ENCODE measurements around the gene JADE2.
"Not testable (repeated sequence)": the region's sequence is repeated elsewhere in the genome, so short reads cannot be mapped to it uniquely, and the experiment has no call there.

JADE2 gene

DNA sequence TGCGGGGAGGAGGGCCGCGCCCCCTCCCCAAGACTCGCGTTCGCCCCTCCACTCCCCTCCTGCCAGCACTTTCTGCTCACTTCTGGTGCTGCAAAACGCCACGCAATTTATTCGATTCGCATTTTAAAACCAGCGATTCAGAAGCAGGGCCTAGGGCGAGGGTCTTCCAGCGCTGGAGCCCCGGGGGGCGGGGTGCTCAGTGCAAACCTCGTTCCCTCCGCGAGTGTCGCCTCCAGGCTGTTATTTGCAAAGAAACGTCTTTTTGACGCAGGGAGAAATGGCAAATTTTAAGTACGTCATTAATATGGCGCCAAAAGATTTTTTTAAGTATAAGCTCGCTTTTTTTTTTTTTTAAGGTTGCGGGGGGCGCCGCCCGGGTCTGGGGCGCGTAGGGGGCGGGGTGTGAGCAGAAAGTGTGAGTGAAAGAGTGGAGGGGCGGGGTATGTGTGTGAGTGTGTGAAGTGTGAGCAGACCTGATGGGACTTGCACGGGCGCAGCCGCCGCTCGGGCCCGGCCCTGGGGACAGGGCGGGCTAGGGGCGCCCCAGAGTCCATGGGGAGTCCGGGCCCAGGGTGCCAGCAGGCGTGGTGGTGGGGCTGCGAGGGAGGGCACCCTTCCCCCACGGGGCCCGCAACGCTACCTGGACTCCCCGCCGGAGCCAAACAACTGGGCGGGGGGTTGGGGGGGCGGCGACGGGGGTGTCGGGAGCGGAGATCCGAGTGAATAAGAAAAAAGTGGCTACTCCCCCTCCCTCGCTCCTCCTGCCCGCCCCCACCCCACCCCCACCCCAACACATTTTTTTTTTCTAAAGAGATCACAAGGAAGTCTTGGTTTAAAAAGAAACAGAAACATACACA is at the start of gene JADE2:
Gene JADE2, plus strand, starts transcription at position 845 of the 857 bp plus-strand sequence. CDS start 10,188 bp downstream, outside the sequence.
- peak; percentile 79 to 83 for DNase-seq

DNA sequence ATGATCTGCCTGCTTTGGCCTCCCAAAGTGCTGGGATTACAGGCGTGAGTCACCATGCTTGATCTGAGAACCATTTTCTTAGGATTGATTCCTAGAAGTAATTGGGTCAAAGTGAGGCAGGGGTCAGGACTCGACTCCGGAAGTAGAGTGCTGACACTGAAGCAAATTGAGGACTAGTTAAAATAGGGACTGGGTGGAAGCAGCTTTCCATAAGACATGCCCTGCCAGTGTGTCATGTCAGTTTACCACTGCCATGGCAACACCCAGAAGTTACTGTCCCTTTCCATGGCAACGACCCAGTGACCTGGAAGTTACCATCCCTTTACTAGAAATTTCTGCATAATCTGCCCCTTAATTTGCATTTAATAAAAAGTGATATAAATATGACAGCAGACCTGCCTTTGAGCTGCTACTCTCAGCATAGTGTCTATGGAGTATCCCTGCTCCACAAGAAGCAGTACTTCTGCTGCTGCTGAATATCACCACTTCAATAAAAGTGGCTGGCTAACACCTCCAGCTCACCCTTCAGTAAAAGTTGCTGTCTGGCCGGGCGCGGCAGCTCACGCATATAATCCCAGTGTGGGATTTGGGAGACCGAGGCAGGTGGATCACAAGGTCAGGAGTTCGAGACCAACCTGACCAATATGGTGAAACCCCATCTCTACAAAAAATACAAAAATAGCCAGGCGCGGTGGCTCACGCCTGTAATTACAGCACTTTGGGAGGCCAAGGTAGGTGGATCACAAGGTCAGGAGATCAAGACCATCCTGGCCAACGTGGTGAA is 47.8 kb upstream of the JADE2 start:
- DNase-seq, result no peak

DNA sequence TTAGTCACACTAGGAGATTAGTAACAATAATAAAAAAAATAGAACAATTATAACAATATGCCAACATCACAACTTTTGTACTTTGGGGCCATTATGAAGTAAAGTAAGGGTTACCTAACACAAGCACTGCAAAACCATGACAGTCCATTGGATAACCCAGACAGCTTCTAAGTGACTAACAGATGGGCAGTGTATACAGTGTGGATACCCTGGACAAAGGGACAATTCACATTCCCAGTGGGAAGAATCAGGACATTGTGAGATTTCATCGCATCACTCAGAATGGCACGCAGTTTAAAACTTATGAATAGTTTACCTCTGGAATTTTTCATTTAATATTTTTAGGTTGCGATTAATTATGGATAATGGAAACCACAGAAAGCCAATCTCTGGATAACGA is 45.6 kb upstream of the JADE2 start:
- no peak for DNase-seq

DNA sequence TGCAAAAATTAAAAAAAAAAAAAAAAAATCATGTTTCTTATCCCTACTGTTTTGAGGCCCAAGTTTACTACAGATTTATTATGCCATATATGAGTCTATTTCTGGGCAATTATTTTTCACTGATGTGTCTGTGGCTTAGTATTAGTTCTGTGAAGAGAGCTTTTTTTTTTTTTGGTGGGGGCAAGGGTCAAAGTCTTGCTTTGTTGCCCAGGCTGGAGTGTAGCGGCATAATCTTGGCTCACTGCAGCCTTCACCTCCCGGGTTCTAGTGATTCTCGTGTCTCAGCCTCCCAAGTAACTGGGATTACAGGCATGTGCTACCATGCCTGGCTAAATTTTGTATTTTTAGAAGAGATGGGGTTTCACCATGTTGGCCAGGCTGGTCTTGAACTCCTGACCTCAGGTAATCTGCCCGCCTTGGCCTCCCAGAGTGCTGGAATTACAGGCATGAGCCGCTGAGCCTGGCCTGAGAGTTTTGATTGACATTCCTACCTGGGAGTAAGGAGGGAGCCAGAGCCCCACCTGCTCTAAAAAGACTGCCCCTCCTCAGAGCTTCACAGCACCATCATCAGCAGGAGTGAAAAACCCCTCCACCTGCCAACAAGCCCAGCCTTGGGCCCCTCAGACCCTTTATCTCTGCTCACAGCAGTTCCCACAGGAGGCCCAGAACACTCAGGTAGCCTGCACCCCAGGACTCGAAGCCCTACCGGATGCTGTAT is 36.1 kb upstream of the JADE2 start:
- no peak for DNase-seq

DNA sequence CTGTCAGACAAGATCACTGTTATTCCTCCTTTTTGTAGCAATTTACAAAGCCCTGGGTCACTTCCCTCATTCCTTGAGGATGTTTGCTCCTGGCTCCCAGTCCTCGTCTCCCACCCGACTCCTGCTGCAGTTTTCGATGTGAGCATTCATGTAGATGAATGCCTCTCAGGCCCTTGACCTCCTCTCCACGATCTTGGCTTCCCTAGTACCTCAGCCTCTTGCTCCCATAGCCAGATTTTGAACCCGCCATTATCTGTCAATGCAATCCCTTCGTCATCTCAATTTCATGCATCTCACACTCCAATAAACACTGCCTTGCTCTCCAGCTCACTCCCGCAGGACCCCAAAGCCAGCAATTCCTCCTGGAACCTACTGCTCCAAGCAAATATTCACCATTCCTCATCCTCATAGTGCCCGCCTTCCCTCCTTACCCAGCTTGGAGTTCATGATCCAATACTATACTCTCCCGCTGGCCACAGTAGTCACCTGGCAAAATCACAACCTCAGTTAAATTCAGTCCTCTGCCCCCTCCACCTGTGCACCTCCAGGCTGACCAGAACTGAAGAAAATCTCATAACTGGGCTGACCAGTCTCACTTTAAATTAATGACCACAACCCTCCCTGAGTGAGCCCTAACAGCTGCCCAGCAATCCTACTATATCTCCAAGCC is 35.1 kb upstream of the JADE2 start:
- DNase-seq, result no peak

DNA sequence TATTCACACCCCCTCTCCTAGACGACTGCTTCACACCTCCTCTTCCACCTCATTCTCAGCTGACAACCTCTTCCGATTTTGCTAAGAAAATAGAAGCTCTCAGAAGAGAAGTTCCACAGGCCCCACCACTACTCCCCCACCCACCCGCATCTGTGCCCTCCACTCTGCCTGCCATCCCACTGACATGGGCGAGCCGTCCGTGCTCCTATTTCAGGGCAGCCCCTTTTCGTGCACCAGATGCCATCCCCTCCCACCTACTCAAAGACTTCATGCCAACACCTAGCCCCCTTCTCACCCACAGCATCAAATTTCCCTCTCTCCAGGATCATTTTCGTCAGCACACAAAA is 34.6 kb upstream of the JADE2 start:
- DNase-seq, result no peak

DNA sequence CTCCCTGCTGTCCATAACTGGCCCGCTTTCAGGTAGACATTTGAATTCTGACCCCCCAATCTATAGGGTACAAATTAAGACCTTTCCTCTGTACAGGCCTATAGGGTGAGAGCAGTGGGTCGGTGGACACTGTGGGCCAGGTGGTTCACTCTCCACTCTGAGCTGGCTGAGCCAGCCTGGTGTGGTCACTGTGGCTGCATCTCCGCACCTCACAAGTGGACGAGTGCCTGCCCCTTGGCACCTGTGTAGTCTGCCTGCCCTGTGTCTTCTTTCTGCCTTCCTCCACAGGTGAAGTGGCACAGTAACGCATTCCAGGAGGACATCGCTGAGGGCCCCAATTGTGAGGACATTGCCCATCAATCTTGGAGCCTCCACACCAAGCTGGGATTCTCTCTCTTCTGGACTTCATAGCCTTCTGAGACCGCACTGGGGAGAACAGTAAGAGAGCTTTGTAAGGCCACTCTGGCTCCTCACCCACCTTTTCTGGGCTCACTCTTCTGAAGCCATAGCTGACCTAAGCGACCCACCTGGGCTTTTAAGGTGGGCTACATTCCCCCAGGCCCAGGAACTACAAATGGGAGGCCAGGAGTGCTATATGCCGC is 33.5 kb upstream of the JADE2 start:
- no peak for DNase-seq

DNA sequence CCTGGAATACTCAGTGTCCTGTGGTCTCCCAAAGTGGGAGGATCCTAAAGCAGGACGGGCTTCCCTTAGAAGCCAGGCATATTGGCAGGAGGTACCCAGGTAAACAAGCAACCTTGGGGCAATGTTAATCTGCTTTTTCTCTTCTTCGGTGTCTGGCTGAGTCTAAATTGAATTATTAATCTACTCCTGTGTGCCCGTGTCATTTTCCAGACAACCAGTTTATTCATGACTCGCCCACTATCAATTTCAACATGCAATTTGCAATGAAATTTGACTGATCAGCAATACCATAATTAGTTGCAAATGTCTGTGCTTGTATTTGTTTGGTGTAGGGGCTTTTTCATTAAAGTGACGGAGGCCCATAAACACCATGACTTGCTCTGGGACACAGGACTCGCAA is 32.9 kb upstream of the JADE2 start:
- DNase-seq, result no peak

DNA sequence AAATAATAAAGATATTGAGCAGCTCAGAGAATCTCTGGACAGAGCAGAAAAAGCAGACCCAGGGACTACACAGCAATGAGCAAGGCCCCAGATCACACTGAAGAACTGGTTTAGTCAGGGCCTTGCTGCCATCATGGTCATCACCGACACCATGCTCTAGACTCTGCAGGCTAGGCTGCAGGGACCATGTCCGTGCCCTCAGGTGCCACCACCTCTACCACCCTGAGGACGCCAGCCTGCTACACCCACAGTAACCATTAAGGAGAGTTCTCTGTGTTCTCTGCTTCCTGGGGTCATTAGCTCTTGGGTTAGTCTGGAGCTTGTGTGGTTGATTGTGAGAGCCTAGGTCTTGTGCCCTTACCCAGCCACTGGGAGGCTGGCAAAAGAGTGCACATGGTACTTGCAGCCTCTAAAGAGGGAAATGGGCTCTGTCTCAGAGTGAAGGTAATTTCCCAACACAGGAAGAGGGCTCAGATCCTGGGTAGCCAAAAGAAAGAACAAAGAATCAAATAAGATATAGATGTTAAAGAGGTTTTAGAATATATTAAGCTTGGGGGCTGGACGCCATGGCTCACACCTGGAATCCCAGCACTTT is 31.9 kb upstream of the JADE2 start:
- no peak for DNase-seq

DNA sequence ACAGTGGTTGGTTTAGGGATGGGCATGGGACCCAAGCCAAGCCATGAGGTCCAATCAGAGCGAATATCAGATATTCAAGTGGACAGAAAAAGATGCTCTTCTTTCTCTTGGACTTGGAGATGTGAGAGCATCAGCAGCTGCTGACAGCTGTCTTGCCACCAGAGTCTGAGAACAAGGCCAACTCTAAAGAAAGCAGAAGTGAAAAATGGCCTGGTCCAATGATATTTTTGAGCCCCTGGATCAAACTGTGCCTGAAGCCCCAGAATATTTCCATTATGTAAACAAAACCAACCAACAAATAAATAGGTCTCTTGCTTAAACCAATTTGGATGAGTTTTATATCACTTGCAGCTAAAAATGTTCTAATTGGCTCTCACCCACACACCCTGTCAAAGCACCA is 30.7 kb upstream of the JADE2 start:
- no peak for DNase-seq

DNA sequence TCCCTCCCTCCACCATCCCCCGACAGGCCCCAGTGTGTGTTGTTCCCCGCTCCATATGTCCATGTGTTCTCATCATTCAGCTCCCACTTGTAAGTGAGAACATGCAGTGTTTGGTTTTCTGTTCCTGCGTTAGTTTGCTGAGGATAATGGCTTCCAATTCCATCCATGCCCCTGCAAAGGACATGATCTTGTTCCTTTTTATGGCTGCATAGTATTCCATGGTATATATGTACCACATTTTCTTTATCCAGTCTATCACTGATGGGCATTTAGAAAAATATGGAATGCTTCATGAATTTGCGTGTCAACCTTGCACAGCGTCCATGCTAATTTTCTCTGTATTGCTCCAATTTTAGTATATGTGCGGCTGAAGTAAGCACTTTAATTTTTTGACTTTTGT is 25.6 kb upstream of the JADE2 start:
- DNase-seq, result not testable (repeated sequence)

DNA sequence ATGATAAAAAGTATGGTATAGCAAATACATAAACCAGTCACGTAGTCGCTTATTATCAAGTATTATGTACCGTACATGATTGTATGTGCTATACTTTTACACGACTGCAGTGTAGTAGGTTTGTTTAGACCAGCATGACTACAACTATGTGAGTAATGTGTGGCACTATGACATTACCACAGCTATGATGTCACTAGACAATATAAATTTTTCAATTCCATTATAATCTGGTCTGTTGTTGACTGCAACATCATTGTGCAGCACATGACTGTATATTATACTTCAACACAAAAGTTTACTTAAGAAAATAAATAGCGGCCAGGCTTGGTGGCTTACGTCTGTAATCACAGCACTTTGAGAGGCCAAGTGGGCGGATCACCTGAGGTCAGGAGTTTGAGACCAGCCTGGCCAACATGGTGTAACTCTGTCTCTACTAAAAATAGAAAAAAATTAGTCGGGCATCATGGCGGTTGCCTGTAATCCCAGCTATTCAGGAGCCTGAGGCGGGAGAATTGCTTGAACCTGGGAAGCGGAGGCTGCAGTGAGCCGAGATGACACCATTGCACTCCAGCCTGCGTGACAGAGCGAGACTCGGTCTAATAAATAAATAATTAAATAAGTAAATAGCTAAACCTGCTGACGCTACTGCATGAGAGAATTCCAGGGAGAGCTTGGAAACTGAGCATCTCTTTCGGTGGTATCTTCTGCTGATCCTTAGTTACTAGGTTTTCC is 24.6 kb upstream of the JADE2 start:
- no peak for DNase-seq

DNA sequence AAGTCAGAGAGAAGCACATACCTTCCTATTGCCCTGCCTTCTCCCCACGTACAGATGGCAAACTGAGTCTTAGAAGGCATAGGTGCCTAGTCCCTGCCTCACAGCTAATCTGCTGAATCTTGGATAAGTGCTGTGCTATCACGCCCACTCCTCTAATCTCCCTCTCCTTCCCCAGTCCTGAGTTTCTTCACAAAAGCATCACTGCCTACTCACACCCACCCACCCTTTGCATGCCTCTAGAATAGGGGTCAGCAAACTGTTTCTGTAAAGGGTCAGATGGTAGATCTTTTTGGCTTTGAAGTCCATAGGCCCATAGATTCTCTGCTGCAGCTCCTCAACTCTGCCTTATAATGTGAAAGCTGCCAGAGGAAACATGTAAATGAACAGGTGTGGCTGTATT is 23.2 kb upstream of the JADE2 start:
- no peak for DNase-seq

DNA sequence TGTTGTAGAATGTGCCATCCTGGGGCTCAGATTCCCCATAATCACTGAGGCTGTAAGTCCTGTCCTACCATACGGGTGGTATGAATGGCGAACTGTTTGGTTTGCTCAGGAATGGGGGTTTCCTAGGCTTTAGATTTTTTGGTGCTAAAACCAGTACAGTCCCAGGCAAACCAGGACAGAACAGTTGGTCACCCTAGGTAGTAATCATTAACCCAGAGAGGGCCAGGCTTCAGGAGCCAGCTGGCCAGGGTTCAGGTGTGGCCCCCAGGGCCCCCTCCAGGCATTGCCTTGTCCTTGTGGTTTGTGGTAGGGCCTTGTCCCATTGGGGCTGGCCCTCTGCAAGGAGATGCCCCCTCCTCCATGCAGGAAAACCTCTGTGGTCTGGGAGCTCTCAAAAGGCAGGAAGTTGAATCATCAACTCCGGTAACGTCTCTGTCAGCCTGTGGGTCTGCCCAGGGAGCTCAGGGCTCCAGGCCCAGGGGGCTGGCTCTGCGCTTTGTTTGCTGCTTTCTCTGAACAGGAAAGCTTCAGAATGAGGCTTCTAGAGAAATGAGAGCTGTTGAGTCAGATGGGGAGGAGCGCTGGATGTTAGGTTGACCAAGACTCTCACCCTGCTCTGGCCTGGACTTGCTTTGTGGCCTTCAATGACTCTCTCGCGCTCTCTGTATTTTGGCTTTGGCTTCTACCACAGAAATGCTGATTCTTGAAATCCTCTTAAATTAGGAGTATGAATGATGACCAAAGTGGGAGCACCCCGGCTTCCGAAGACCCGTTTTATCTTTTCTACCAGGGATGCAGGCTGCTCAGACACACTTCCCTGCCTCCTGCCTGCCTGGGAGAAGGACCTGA is 22.2 kb upstream of the JADE2 start:
- peak; percentile 59 to 62 for DNase-seq

DNA sequence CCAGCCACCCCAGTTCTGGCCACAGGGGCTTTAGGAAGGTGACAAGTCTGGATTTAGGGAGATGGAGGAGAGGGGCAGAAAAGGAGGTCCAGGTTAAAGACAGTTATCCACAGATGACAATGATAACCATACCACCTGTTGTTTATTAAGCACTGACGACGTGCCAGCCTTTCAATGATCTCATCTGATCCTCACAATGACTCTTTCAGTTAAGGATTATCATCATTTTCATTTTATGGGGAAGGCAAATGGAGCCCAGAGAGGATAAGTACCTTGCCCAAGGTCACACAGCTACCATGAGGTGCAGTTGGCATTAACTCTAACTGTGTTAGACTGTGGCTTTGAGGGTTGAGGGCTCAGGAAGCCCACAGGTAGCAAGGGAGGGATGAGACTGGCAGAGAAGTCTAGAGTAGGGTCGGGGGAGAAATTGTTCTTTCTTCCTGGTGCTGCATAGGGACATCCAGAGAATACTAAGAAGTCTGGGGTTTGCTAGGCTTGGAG is 21.5 kb upstream of the JADE2 start:
- no peak for DNase-seq

DNA sequence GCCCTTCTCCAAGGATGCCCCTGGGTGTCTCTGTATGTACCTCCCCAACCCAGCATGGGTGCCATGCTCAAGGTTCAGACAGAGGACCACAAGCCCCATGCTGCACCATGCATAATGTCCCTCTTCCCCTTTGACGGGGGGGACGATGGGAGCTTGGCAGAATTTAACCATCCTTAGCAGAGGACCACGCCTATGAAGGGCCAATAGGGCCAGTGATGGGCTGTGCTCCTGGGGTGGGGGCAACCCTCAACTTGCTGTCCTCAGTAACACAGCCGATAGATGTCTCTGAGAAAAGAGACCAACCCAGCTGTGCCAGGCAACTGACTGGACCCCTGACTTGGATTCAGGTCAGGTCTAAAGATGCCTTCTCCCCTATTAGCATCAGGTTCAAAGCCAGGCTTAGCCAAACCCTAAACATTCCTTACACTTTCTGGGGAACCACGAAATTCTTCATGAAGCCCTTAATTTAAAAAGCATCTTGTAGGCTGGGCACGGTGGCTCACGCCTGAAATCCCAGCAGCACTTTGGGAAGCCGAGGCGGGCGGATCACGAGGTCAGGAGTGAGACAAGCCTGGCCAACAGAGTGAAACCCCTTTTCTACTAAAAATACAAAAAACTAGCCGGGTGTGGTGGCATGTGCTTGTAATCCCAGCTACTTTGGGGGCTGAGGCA is 20.7 kb upstream of the JADE2 start:
- DNase-seq, result no peak

DNA sequence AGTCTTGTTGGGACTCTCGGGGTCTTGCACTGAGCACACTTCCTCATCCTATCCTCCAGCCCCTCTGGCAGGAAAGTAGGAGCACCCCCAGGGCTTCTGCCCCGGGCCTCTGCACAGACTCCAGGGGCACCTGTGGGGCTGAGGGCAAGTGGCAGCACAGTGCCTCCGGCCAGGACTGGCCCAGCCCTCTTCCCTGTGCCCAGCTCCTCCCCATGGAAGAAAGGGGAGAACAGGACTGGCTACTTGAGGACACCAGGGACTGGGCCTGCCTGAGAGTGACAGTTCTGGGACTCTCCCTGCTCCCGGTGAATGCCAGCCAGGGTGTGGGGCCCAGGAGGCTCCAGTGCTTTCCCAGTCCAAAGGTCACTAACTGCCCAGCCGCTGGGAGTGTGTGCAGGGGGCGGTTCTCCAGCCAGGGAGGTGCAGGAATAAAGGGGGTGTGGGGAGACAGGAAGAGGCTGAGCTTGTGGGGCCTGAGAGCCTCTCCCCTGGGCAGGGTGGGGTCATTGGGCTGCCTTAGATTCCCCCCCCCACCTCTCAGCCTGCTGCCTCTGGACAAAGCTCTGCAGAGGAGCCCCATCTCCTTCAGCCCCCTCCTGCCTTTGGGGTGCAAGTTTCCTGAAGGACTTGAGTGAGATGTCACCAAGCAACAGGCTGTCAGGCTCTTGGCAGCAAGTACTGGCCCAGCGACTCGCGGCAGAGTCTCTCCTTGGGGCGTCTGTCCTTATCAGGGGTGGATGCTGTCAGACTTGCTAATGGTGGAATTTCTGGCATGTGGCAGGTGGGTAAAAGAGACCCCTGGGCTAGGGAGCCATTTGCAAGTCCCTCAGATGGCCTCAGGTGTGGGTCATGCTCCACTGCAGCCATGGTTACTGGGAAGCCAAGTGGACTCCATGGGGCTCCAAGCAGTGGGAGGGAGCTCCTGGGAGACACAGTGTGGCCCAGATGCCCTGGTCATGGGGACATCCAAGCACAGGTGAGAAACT is 19.1 kb upstream of the JADE2 start:
- DNase-seq, result no peak

DNA sequence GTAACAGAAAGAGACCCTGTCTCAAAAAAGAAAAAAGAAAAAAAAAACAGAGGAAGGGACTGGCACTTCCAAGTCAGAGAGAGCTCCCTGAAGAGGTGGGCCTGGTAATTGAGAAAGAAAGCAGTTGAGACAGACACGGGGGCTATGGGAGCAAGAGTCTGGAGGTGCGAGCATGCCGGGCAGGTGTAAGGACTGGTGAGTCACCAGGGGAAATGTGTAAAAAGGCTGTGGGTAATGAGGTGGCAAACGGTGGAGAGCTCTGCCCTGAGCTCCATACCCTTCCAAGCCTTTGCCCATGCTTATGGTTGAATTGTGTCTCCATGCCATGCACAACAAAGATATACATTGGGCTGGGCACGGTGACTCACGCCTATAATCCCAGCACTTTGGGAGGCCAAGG is 18.0 kb upstream of the JADE2 start:
- no peak for DNase-seq
